ENCODE results near the gene CDC14B.
"Not testable (repeated sequence)": the region's sequence is repeated elsewhere in the genome, so short reads cannot be mapped to it uniquely, and the experiment has no call there.

The CDC14B gene

DNA sequence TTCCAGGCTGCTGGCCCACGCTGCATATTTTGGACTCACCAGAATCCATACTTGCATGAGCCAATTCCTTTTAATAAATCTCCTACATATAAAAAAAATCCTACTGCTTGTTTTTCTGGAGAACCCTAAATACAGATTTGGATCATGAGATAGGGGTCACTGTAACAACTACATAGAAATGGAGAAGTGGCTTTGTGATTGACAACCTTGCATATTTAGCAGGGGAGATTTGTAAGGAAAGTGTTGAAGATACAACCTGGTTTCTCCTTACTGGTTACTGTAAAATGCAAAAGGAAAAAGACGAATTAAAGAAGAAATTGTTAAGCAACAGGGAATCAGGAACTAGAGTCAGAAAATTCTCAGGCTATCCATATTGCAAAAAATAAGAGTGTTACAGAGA is 94.9 kb downstream of the CDC14B start:
- no peak for DNase-seq

DNA sequence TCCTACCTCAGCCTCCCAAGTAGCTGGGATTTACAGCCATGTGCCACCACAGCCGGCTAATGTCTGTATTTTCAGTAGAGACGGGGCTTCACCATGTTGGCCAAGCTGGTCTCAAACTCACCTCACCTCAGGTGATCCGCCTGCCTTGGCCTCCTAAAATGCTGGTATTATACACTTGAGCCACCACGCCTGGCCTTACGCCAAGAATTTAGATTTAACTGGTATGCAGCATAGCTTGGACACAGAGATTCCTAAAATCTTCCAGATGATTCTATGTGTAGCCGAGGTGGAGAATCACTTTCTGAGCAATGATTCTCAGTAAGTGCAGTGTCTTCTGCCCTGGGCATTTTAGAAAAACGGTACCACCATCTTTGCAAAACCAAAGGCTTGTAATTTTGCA is 95.6 kb downstream of the CDC14B start:
- no peak for DNase-seq

DNA sequence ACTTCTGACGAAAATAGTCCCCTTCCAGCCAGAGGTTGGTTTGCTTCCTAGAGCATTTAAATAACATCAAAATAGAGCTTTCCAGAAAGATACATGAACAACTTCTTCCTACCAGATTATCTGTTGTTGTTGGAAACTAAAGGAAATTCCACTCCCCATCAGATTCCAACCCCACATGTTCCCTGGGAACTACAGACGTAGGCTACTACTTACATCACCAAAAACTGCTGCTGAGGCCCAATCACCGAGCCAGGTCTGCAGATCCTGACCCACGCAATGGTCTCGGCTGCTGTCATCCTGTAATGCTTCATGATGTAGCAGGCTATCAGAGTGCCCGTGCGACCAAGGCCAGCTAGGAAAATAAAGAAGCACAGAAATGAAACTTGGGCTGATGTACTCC is 96.3 kb downstream of the CDC14B start:
- no peak for DNase-seq

DNA sequence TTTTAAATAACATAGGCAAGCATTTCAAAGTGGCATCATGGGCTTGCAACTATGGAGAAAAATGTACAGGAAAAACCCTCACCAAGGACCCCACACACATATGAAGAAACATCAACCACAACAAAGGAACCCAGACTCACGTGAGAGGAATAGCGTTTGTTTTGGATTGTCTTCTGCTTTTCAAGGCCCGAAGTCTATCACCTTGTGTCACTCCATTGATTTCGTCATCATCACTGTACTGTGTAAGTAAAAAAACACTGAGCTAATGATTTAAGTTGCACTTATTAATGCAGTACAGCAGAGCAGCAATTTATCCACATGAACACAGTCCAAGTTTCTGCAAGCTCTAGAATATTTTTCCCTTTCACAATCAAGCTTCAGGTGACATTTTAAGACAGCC is 97.3 kb downstream of the CDC14B start:
- no peak for DNase-seq

DNA sequence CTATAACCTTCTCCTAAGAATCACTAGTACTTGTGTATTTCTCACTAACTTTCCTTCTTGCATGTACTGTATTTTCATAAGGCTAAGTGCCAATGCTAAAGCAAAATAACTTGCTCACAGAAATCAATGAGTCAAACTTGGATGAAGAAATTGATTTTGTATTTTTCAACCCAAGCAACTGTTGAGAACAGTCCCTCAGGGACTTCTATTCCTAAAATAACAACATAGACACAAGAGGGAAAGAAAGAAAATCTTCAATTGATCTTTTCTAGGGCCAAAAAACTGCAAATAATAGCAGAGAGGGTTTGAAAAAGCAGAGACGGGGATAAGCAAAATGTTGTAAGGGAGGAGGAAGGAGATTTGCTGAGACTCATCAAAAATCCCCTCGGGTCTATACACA is 99.9 kb downstream of the CDC14B start:
- no peak for DNase-seq

DNA sequence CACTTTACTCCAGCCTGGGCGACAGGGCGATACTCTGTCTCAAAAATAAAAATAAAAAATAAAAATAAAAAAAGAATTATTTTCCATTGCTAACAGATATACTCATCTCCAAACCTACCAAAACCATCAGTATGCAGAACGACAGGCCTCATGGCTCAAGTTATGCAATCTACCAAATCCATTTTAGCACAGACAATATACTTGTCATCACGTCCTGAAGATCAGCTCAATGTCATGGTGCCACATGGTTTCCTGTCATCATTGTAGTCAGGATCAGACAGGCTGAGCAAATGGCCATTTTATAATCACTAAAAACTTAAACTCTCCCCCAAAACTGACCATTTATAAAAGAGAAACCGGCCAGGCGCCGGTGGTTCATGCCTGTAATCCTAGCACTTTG is 100.5 kb downstream of the CDC14B start:
- no peak for DNase-seq

DNA sequence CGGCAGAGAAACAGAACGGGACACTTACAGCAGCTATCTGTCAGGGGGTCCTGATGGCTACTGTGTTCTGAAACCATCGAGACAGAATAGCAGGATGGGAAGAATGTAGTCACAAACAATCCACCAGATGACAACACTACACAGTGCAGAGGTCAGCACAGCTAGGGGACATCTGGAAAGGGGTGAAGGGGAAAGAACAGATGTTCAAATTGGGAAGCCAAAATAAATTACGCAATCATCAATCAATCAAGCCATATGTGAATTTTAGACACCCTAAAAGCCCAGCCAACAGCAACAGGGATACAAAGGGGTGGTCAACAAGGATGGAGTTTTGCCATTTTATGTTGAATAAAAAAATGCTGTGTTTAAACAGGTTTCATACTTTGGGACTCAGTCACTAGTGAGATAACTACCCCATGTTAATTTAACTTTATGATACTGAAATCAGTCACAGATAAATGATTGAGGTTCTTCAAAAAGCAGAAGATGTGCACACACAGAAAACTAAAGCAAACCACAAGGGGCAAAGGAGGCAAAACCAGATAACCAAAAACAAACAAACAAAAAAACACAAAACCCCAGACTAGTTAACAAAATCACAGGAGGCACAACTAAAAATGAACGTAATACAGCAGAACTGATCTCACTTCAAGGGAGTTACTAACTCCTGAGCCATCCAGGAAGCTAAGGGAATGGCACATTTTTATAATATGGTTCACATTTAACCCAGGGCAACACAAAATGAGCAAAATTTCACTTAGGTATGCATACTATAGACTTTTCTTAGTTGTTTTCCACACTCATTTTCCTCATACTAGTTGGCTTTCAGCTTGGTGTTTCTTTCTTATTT is 103.8 kb downstream of the CDC14B start:
- DNase-seq, result no peak

DNA sequence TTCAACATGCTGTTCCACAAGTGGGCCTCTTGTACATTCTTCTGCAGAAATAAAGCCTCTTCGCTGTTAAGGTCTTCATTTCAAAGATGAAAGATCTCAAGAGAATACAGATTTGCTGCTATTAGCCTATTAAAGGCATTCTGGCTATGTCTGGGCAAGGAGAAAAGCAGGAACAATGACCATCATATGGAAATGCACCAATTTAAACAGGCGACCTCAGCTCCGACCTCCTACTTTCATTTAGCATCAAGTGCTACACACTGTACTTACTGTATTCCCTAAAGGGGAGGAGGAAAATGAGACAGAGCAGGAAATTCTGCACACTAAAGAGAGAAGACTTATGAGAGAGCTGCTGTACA is 104.9 kb downstream of the CDC14B start:
- DNase-seq, result no peak

DNA sequence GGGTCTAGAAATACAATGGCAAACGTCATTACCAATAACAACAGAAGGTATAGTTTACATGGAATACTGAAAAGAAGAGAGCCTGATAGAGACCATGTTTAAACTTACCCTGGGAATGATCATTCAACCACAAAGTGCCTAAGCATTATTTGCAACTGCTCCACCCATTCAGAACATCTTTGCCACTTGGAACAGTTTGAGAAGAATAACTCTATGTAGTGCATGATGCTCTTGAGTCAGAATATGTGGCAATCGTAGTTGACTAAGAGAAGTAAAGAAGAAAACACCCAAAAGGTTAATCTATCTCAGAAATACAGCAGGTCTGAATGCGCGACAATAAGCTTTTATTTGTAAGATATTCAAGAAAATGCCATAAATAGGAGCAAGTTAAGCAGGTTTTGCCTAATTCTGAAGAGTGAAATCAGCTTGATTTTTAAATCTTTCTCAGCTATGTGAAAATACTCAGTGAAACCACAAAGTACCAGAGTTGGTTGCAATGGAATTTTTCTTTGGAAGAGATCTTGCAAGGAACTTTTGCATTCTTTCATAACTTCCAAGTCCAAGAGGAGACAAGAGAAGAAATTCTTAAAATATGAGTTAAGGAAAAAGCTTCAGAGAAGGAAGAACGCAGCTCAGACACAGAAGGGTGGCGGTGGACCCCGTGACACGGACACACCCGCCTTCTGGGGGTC is 105.4 kb downstream of the CDC14B start:
- no peak for DNase-seq

DNA sequence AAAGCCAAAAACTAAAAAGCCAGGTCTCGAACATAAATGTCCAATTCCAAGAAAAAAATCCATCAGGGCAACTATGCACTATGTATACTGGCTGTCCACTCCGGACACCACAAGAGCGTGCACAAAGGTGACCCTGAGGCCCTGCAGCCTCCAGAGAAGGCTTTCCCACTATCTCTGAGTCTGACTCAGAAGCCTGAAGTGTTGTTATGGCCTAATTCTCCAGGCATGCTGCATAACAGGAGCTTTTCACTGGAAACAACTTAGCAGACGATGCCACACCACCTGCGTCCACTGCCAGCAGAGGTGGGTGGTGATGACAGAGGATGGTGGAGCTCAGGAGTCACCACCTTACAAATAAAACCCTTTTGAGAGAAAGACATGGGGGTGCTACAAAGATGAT is 106.0 kb downstream of the CDC14B start:
- no peak for DNase-seq

DNA sequence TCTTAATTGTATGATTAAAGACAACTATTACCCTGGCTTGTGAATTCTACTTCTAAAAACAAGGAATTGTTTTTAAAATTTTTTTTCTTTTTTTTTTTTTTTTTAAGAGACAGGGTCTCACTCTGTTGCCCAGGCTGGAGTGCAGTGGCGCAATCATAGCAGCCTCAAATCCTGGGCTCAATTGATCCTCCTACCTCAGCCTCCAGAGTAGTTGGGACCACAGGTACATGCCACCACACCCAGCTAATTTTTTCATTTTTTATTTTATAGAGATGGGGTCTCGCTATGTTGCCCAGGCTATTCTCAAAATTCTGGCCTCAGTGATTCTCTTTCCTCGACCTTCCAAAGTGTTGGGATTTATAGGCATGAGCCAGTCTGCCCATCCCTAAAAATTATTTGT is 107.4 kb downstream of the CDC14B start:
- DNase-seq, result no peak

DNA sequence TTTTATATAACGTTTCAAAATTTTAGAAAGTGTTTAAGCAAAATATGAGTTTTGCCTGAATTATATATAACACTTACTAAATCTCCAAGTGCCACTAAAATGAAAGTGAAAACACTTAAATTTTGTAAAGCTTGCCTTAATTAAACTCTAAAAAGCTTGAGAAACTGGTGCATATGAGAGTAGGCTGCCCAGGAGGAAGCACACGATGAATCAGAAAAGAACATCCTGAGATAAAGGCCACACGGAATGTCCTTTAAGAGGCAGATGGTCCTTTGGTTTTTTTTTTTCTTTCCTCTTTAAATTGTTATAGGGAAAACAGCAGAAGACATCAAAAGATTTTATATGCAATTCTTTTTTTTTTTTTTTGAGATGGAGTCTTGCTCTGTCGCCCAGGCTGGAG is 109.4 kb downstream of the CDC14B start:
- no peak for DNase-seq

DNA sequence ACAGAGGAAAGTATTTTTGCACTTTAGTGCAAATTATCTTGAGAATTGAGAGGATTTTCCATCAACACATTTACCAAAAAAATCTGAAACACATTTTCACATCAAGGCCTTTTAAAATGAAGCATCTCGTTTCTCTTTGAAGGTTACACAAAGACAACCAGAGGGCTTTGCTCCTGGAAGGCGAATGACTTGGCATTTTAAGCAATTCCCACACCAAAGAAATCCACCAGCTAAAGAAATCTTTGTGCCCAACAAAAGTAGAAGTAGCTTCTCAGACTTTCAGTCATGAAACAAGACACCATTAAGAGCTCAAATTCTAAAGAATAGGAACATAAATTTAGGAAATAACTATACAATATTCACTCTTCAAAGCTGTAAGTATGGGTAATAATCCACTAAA is 109.8 kb downstream of the CDC14B start:
- DNase-seq, result no peak

DNA sequence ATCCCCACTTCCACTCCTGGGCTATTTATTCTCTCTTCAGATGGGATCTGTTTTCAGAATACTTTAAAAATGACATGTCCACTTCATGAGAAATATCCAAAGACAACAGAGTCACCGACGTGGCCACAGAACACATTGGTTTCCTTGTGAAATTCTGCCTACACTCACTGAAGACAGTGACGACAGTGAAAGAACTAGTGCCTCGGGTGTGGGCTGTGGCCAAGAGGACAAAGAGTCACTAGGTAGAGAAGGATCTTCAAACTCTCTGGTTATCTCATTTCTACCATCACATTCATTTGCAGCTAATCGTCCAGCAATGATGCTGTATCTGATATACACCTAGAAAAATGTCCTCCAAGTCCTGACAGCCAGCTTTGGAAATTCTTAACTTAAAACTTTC is 110.6 kb downstream of the CDC14B start:
- no peak for DNase-seq

DNA sequence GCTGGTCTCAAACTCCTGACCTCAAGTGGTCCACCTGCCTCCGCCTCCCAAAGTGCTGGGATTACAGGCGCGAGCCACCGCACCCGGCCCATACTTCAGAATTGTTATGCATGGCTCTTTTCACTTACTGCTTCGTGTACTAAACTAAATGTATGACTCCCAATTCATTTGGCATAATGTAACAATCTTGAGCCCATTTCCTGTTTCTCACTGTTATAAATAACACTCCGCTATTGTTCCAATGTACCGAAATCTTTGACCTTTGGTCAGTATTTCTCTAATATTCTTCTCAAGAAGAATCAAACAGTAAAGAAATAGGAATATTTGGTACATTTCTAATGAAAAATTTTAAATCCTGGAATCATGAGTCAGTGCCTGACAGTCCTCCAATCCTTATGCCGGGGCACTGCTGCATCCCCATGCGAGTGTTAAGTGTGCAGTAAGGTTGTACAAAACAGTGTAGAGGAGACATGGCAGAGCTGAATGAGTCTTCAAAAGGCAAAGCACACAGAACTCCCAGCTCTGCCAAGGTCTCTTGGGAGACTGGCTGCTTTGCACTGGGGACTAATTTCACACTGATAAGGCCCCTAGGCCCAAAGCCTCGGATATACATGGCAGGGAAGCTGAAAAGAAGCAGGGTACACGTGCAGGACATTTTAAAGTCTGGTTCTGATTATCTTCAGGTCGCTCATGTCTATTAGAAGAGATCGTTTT is 111.3 kb downstream of the CDC14B start:
- no peak for DNase-seq

DNA sequence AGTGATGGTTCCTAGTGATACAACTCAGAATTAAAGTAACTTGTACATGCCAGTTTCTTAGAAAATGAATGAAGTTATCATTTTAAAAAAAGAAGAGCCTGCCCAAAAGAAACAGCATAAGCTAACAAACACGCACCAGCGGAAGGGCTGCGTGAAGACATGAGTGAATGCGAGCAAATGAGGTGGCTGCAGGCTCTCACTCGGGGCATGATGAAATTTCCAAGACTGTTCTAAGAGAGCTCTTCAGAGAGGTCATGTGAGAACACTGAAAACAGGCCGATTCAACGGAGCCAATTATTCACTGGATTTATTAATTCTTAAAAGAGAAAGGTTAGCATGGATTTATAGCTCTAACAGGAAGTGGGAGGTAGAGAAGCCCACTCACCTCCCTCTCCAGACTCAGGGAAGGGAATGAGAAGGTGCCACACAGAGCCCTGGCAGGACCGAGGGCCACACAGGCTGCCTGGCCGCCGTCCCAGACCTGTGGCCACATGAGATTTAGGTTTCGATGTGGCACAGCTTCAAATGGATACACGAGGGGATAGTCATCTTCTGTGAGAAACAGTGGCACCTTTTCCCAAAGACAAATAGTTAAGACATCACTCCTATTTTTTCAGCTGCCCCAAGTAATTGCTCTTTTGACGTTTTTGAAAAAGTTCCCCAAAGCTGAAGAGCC is 114.2 kb downstream of the CDC14B start:
- no peak for DNase-seq

DNA sequence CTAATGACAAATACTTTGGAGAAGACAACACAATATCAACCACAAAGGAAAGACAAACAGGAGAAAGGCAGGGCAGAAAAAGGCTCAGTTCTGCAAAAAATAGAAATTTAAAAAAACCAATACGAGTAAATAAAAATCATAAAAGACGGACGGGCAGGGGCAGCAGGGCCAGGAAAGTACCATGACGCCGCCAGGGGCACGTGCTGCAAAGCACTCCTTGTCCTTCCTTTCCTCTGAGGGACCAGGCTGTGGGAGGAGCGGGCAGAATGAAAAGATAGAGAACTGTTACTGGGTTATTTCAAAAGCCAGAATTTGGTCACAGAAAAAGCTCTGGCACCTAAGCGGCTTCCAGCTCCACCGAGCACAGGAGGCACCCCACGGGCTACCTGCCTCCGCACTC is 115.7 kb downstream of the CDC14B start:
- no peak for DNase-seq

DNA sequence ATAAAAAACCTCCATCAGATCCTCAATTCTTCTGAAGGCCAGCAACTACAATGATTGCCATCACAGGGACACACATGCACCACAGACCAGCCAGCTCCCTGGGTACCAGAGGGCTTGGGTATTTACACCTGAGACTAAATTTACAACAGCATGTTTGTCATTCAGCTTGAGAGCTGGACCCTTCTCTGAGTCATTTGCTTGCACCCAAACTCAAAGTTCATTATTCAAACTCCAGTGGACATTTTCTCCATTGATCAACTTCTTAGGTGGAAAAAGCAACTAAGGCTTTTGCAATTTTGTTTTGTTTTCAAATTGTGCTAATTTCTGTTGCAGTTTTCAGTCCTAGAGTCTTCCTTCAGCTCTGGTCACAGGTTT is 116.3 kb downstream of the CDC14B start:
- not testable (repeated sequence) for DNase-seq

DNA sequence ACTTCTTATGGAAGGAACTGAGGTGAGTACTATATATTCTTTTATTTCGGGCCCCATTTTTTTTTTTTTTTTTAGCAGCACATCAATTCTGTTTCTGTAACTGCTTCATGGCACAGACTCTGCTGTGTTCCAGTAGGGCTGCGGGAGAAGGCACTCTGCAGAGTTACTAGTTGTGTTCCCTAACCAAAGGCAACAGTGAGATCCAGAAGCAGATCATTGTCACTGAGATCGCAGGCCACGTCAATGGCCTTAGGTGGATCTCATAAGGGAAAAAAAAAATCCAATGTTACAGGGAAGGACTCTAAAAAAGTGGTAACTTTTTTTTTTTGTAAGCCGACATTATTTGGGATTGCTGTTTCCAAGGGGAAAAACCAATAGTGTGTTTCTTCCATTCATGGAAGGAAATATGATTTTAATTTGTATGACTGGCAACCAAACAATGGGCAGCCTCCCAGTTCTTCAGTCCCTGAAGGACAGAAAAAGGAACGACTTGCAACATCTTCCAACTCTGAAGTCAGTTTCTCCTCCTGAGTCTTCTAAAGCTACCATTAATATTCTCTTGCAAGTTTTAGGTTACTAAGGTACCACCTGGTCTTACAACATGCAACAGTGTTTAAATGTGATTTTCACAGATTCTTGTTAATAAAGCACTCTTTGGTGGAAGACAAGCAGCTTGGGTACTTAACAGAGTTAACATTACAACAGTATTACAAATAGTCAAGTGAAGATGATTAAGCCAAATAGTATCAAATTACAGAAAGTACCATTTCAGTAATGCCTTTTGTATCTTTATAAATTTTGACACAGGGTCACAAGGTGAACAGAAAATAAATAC is 116.9 kb downstream of the CDC14B start:
- no peak for DNase-seq

DNA sequence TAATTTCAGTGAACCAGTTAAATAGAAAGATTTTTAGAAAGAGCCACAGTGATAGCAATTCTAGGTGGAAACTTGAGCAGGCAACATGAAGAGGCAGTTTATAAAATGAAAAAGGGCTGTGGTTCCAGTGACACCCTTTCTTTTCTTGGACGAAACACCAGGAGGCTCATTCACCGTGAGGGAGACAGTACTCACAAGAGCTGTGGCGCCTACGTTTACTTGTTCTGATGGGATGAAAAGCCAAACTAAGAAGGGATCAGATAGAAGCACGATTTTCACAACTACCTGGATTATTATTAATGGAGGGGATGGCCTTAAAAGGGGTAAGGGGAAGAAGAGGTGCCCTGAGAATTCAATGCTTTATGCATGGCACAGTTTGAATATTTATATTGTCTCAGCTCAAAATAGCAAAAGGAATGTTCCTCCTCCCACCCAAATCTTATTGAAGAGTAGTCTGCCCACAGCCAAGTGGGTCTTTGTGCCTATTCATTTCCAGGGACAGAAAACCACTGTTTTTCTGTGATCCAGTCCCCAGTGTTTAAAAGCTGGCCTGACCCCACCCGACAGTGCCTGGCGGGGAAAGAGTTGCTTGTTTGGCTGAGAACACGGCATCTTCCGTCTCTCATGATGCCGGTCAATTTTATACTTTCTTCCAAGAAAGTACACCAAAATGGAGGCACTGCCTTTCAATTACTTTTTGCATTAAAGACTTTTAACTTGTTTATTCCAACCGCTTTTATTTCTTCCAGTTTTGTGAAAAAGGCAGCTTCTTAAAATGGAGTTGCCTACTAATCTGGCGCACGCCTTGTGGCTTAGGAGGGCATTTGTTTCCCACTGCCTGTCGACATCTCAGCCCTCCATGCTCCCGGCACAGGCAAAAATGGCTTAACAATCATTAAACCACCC is 117.8 kb downstream of the CDC14B start:
- DNase-seq, result no peak

All from activated CD8-positive, alpha-beta memory T cell treated with anti-CD3 and anti-CD28 coated beads, Interleukin-2, amount 50 U/mL, for 48 hours (primary cell).